Hematopoietic multipotent progenitor cell treated with erythropoietin and hydrocortisone succinate and interleukin-3 and kit ligand, for 4 days (in vitro differentiated cells): Measurements from ENCODE around the gene CCL26.
"Not testable (repeated sequence)": the region's sequence is repeated elsewhere in the genome, so short reads cannot be mapped to it uniquely, and the experiment has no call there.

Experiments
- DNase-seq: peaks from one replicate; pipeline ENCODE4 v3.0.0-alpha.2; 2015

CCL26 gene

GRCh38 chr7:75789361-75789924, 17.4 kb upstream of the CCL26 start:
- no peak for DNase-seq

- DNase-seq: not testable (repeated sequence)
Observed at GRCh38 chr7:75788154-75788847, 16.3 kb upstream of the CCL26 start.

DNA sequence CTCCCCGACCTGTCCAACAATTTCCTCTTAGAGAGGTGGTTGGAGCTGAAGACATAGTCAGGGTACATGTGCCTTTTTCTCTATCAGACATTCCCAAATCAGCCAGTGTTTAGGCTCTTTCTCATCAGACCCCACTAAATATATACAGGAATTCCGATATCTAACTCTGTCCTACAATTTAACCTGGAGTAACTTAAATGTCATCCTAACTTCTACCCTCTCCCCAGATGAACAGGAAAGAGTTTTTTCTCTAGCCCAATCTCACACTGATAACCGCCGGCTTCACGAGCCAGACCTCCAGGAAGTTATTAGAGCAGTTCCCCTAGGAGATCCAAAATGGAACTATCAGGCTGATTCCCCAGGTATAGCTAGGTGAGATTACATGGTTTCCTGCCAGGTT, 11.0 kb upstream of the CCL26 start:
- not testable (repeated sequence) for DNase-seq

GRCh38 chr7:75780647-75781273, 8.7 kb upstream of the CCL26 start:
- not testable (repeated sequence) for DNase-seq

DNA sequence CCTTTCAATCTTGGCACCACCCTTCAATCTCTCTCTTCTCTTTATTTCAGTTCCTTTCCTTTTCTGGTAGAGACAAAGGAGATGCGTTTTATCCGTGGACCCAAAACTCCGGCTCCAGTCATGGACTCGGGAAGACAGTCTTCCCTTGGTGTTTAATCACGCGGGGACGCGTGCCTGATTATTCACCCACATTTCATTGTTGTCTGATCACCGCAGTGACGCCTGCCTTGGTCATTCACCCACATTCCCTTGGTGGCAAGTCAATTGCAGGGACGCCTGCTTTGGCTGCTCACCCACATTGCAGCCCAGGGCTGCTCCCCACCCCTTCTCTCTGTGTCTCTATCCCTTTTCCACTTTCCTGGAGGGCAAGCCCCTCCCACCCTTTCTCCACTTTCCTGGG, 7.5 kb upstream of the CCL26 start:
- DNase-seq: not testable (repeated sequence)

DNA sequence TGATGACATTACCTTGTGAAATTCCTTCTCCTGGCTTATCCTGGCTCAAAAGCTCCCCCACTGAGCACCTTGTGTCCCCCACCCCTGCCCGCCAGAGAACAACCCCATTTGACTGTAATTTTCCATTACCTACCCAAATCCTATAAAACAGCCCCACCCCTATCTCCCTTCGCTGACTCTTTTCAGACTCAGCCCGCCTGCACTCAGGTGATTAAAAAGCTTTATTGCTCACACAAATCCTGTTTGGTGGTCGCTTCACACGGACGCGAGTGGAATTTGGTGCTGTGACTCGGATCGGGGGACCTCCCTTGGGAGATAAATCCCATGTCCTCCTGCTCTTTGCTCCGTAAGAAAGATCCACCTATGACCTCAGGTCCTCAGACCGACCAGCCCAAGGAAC, 7.0 kb upstream of the CCL26 start:
- DNase-seq: not testable (repeated sequence)

DNA sequence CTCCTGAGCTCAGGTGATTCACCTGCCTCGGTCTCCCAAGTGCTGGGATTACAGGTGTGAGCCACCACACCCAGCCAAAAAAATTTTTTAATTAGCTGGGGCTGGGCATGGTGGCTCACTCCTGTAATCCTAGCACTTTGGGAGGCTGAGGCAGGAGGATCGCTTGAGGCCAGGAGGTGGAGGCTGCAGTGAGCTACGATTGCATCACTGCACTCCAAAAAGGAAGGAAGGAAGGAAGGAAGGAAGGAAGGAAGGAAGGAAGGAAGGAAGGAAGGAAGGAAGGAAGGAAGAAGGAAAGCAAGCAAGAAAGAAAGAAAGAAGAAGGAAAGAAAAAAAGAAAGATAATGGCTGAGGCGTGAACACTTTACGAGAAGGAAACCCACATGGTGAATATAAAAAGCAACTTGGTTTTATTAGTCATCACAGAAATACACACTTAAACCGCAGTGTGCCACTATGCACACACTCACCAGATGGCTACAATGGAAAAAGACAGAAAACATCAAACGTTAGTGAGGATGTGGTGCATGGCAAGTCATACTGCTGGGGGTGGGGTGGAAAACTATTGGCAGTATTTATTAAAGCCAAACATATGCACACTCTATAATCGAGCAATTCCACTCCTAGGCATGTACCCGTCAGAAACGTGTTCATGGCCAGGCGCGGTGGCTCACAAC, 4.4 kb upstream of the CCL26 start:
- DNase-seq: peak; percentile 62

DNA sequence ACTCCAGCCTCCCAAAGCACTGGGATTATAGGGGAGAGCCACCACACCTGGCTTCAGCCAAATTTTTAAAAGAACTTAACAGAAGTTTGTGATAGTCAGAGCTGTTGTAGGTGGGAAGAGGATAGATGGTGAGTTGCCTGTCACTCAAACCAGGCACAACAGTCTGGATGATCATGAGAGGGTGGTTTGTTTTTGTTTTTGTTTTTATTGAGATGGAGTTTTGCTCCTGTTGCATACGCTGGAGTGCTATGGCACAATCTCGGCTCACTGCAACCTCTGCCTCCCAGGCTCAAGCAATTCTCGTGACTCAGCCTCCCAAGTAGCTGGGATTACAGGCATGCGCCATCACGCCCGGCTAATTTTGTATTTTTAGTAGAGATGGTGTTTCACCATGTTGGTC, 1.9 kb upstream of the CCL26 start:
- DNase-seq: not testable (repeated sequence)

GRCh38 chr7:75771224-75771623, 787 bp downstream of the CCL26 start:
- no peak for DNase-seq

DNA sequence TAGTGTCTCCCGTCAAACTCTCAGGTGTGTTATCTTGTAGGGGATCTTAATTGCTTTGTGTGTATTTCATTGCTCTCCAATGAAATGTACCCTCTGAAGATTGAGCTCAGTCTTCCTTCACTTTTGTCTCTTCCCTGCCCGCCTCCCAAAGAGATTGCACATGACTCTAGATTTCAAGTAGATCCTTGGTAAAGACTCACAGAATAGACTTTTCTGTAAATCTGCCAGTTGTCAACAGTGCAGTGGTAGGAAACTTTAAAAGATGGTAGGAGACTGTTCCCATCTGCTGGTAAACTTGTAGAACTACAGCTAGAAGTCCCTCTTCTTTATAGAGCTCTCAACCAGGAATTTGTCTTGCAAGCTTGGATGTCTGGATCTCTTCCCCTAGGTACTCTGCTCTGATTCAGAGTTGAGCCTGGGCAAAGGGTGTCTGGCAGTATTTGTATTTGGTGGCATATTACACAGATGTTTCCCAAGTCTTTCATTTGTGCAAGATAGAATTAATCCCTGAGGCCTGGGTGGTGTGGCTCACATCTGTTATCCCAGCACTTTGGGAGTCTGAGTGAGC, 9.6 kb downstream of the CCL26 start:
- DNase-seq: peak; percentile 80

GRCh38 chr7:75761801-75762200, 10.2 kb downstream of the CCL26 start:
- DNase-seq: not testable (repeated sequence)

DNA sequence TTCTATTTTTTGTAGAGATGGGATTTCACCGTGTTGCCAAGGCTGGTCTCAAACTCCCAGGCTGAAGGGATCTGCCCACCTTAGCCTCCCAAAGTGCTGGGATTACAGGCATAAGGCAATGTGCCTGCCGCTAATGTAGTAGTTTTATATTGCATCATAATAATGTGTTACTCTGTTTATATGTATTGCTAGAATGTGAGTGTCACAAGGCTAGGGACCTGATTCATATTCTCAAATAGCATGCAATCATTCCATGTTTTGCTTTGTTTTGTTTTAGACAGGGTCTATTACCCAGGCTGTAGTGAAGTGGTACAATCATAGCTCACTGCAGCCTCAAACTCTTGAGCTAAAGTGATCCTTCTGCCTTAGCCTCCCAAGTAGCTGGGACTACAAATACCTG, 13.5 kb downstream of the CCL26 start:
- no peak for DNase-seq

DNA sequence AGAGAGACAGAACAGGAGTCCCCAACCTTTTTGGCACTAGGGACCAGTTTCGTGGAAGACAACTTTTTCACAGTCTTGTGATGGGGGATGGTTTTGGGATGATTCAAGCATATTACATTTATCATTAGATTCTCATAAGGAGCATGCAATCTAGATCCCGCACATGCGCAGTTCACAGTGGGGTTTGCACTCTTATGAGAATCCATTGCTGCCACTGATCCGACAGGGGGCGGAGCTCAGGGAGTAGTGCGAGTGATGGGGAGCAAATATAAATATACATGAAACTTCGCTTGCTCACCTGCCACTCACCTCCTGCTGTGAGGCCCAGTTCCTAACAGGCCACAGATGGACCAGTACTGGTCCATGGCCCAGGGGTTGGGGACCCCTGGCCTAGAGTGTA, 14.2 kb downstream of the CCL26 start:
- no peak for DNase-seq

GRCh38 chr7:75756991-75757676, 14.9 kb downstream of the CCL26 start:
- DNase-seq: peak; percentile 69

DNA sequence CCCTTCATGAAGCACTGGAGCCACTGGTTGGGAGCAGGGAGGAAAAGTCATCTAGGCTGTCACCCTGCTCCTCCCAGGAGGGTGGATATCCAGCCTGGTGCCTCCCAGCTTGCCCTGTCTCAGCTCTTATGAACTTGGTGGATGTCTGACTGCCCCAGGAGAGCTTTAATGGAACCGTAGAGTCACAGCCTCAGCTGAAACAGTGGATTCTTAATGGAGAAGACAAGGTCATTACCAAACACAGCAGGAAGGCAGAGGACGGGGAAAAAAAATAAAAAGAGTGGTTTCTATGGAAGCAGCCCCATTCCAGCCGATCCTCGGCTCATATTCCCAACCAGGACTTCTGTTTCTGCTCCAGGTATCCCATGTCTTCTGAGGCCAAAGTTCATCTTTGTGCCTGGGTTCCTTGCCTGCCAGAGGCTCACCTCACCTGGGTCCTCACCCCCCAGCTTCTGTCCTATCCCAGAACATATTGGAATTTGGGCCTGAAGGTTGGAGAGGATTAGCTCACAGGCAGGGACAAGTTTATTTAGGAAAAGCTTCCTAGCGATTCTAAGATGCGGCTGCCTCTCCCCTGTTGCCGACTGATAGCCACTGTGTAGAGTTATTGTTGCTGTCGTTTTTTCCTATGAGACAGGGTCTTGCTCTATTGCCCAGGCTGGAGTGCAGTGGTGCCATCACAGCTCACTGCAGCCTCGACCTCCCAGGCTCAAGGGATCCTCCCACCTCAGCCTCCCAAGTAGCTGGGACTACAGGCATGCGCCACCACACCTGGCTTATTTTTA, 15.6 kb downstream of the CCL26 start:
- no peak for DNase-seq

GRCh38 chr7:75743455-75743859, 28.6 kb downstream of the CCL26 start:
- no peak for DNase-seq

GRCh38 chr7:75740846-75741497, 31.0 kb downstream of the CCL26 start:
- peak; percentile 30 for DNase-seq

DNA sequence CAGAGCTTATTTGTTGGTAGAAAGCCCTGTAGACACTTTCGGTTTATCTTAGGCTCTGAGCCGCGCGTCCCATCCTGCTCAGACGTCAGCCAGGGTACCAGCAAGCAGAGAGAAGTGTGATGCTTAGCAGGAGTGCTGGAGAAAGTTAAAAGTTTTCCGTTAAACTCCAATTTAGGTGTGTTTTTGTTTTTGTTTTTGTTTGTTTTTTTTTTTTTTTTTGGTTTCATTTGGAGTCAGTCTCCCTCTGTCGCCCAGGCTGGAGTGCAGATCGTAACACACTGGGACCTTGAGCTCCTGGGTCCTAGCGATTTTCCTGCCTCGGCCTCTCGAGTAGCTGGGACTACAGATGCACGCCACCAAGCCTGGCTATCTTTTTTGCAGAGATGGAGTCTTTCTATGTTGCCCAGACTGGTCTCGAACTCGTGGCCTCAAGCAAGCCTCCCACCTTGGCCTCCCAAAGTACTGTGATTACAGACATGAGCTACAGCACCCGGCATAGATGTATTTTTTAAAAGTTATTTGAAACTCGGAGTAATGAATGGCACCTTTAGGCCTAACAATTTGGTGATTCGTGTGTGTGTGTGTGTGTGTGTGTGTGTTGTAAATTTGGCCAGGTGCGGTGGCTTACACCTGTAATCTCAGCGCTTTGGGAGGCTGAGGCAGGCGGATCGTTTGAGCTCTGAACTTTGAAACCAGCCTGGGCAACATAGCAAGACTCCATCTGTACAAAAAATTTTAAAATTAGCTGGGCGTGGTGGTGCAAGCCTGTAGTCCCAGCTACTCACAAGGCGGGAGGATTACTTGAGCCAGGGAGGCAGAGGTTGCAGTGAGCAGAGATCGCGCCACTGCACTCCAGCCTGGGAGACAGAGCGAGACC, 32.0 kb downstream of the CCL26 start:
- no peak for DNase-seq

- peak; percentile 99 for DNase-seq
Observed at GRCh38 chr7:75738975-75739795, 32.8 kb downstream of the CCL26 start.

DNA sequence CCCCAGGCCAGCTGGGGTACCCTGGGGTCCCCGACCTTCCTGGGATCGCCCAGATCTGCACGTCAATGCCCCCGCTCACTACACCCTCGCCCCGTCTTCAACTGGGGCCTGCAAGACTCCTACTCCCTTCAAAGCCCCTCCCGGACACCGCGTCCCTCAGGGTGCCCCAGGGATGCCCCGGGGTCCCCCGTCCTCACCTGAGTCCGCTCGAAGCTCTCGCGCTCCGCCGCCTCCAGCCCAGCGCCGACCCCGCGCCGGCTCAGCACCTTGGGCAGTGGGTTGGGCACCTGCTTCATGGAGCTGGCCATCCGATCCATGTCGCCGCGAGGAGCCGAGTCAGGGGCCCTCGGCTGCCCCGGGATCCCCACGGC, 33.4 kb downstream of the CCL26 start, which contains the start of gene HIP1:
Gene HIP1, minus strand, starts transcription at position 338 of the 371 bp plus-strand sequence. Its CDS starts 21 bp downstream, at position 317.
- no peak for DNase-seq
